IPS-20b (cell line): ENCODE results near the gene PRR15L.

ENCODE experiments used
- H3K27ac ChIP-seq: one replicate; pipeline ENCODE4 v1.5.1; 2013; ENCODE audit warnings: low read length
- H3K27me3 ChIP-seq: 2 replicates; pipeline ENCODE4 v1.6.1; 2013; ENCODE audit warnings: mild to moderate bottlenecking, low read length, inconsistent platforms; ENCODE audit not compliant: insufficient read depth
- H3K36me3 ChIP-seq: 2 replicates; pipeline ENCODE4 v1.6.1; 2013; ENCODE audit warnings: low read depth, mild to moderate bottlenecking, inconsistent platforms, low read length, moderate library complexity; ENCODE audit not compliant: insufficient read depth
- H3K4me1 ChIP-seq: 2 replicates; pipeline ENCODE4 v1.6.1; 2013; ENCODE audit warnings: mild to moderate bottlenecking, control low read depth, inconsistent platforms, low read length, moderate library complexity; ENCODE audit not compliant: insufficient read depth
- H3K4me3 ChIP-seq: 2 replicates; pipeline ENCODE4 v1.5.1; 2013; ENCODE audit warnings: mild to moderate bottlenecking, low read length, inconsistent platforms
- H3K9ac ChIP-seq: 2 replicates; pipeline ENCODE4 v1.6.1; 2013; ENCODE audit warnings: low read depth, mild to moderate bottlenecking, inconsistent platforms, low read length, moderate library complexity
- H3K9me3 ChIP-seq: 2 replicates; pipeline ENCODE4 v1.6.1; 2013; ENCODE audit warnings: mild to moderate bottlenecking, low read depth, low read length, inconsistent platforms; ENCODE audit not compliant: insufficient read depth

Gene PRR15L

DNA sequence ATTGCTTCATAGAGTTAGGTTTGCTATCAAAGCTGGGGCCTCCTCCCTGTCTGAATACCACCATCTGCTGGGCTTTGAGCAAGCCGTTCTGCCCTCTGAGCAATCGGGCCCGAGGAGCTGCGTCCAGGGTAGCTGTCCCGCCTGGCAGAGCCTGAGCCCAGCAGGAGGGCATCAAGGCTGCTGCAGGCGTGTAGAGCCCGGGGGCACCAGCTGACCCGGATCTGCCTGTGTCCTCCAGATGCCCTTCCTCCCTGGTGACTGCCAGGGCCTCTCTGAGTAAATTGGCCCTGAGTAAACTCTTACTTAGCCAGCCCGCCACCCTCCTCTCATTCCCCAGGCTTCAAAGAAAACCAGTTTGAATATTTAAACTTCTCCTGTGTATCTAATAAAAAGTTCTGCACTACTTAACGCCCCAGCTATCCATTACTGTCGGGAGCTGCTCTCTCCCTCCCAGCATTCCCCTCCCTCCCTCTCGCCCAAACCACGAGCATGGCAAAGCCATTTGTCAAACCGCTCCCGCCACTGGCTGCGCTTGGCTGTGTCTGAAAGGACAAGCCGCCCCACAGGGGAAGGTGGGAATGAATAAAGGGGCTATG is 29.7 kb upstream of the PRR15L start:
- Histone ChIP-seq H3K27me3 (no peaks in the 10 kb centered on the region), H3K4me3 (no peak overlapping the region), H3K36me3 (peaks cover 21% of the 10 kb centered on the region), H3K27ac (no peak overlapping the region), H3K4me1 (peaks cover 22% of the 10 kb centered on the region; the same call in 1 of the 2 replicates), H3K9ac (no peak overlapping the region), H3K9me3 (no peaks in the 10 kb centered on the region)

DNA sequence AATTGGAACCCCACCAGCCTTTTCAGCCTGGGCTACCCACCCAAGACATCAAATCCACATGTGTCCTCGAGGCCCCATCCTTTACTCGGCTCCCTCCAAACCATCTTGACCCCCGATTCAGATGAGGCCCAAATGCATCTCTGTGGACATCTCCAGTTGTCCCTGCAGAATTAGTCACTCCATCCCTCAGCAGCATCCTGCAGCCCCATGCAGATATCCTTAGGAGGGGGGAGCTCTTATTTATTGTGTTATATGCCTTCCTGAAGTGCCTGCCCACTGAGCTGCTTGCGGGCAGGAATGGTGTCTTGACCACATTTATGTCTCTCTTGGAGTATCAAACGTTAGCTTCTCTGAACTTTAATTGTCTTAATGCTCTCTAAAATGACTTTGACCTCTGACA is 28.8 kb upstream of the PRR15L start:
- H3K9ac ChIP-seq: no peak overlapping the region
- no peak overlapping the region for H3K27ac ChIP-seq
- H3K36me3 ChIP-seq: peaks cover 30% of the 10 kb centered on the region
- no peaks in the 10 kb centered on the region for H3K9me3 ChIP-seq
- H3K27me3 ChIP-seq: no peaks in the 10 kb centered on the region
- H3K4me3 ChIP-seq: no peak overlapping the region
- H3K4me1 ChIP-seq: peaks cover 18% of the 10 kb centered on the region; the same call in 1 of the 2 replicates

DNA sequence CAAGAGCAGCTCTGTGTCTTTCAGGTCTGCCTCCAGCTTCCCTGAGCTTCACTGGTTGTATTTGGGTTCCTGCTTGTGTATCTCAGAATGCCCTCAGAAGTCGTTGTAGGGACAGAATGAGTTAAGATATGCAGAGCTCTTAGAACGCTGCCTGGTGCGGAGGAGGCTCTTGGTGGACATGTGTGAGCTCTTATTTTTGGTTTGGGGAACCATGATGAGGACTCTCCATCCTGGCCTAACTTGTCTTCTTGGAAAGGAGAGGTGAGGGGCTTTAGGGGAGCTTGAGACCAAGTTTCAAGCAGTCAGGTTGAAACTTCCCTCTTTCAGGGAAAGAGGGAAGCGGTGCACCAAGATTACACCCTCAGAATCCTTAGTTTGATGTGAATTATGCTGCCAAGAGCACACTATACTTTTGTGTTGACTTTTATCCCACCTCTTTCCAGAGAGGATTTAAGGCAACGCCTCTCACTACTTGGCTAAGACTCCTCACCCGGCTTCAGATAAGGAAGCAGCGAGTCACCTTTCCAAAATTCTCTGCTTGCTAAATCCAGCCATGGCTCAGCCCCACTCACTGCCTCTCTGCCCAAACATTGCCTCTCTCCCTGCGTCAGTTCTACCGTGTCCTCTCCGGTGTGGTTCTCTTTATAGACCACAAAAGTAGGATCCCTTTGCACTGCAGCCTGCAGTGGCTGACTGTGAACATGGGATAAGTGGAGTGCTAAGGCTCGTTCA is 26.0 kb upstream of the PRR15L start:
- peaks cover 58% of the 10 kb centered on the region for H3K36me3 ChIP-seq
- peaks cover 12% of the 10 kb centered on the region for H3K4me1 ChIP-seq
- no peak overlapping the region for H3K9ac ChIP-seq
- no peak overlapping the region for H3K27ac ChIP-seq
- H3K9me3 ChIP-seq: no peaks in the 10 kb centered on the region
- H3K4me3 ChIP-seq: no peak overlapping the region
- H3K27me3 ChIP-seq: no peaks in the 10 kb centered on the region

DNA sequence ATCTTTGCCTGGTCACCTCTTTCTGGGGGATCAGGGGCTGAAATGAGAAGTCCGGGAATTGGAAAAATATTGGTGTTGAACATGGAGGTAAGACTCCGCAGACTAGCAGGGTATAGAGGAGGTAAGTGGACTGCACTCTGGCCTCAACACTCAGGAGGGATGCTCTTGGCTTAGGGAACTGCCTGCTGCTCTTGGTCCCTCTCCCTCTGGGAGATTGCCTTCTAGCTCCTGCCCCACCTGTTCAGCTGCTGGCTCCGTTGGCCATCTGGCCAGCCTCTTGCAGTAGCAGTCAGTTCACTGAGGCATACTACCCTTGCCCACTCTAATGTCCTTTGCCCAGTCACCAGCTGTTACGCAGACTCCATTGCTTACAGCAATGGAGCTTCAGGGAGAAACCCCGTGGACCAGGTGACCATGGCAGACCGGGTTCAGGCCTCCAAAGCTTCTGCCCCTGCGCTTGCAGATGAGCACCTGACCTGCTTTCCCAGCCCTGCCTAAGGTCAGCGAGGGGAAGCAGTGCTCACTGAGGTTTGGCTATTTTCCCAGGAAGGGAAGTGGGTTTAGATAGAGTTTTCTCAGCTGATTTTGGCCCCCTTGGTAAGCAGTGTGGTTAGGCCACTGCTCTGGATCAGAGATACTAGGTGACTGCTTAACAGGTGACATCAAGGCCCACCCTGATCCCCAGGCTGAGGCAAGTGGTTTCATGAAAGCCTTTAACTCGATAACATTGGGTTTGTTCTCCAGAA is 25.1 kb upstream of the PRR15L start:
- no peak overlapping the region for H3K4me3 ChIP-seq
- H3K4me1 ChIP-seq: peaks cover 10% of the 10 kb centered on the region
- H3K27me3 ChIP-seq: no peaks in the 10 kb centered on the region
- H3K27ac ChIP-seq: no peak overlapping the region
- no peak overlapping the region for H3K9ac ChIP-seq
- no peaks in the 10 kb centered on the region for H3K9me3 ChIP-seq
- peaks cover 62% of the 10 kb centered on the region for H3K36me3 ChIP-seq

DNA sequence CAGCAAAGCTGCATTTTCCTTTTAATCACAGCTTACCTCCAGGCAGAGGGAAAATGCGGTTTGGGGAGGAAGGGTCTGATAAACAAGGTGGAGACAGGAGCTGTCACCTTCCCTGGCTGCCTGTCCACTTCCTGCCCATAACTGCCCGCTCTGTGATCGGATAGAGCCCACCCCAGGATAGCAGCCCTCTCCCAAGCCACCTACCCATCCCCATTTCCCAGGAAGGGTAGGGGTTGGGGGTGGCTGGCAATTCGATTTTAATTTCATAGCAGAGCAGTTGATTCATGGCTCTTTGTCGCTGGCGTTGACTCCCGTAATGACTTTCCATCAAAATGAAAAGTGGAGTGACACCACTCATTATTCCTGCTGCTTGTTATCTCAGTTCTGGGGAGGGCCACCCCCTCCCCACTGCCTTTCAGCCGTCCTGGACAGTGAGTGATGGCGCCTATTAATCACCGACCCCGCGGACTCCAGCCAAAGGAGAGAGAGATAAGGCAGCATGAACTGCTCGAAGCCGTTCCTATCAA is 24.5 kb upstream of the PRR15L start:
- no peak overlapping the region for H3K27ac ChIP-seq
- H3K27me3 ChIP-seq: no peaks in the 10 kb centered on the region
- peaks cover 67% of the 10 kb centered on the region for H3K36me3 ChIP-seq
- no peak overlapping the region for H3K4me3 ChIP-seq
- no peak overlapping the region for H3K9ac ChIP-seq
- peaks cover 6% of the 10 kb centered on the region for H3K4me1 ChIP-seq
- H3K9me3 ChIP-seq: no peaks in the 10 kb centered on the region

DNA sequence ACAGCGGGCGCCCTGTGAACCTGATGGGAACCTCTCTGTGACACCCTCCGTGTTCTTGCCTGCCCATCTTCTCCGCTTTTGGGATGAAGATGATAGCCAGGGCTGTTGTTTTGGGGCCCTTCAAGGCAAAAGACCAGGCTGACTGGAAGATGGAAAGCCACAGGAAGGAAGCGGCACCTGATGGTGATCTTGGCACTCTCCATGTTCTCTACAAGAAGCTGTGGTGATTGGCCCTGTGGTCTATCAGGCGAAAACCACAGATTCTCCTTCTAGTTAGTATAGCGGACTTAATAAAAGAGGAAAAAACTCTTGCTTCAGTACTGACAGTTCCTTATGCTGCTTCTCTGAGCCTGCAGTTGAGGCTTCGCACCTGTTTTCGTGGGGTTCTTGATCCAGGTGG is 23.8 kb upstream of the PRR15L start:
- Histone ChIP-seq H3K4me3 (no peak overlapping the region), H3K36me3 (peaks cover 72% of the 10 kb centered on the region), H3K9me3 (no peaks in the 10 kb centered on the region), H3K27me3 (no peaks in the 10 kb centered on the region), H3K9ac (no peak overlapping the region), H3K27ac (no peak overlapping the region), H3K4me1 (peaks cover 1% of the 10 kb centered on the region)

DNA sequence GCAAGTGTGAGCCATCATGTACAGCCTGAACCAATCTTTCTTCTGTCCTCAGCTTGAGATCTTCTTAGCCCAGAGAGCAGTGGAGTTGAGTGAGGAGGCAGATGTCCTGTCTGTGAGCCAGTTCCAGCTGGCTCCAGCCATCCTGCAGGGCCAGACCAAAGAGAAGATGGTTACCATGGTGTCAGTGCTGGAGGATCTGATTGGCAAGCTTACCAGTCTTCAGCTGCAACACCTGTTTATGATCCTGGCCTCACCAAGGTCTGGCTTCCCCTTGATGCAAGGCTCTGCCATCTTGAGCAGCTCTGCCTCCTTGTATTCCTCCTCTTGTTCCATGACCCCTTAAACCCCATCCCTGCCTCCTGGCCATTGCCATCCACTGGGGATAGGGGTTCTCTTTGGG is 22.9 kb upstream of the PRR15L start:
- Histone ChIP-seq H3K9me3 (no peaks in the 10 kb centered on the region), H3K4me1 (no peaks in the 10 kb centered on the region; the same call in 1 of the 2 replicates), H3K9ac (no peak overlapping the region), H3K27me3 (no peaks in the 10 kb centered on the region), H3K27ac (no peak overlapping the region), H3K36me3 (peaks cover 81% of the 10 kb centered on the region), H3K4me3 (no peak overlapping the region)

DNA sequence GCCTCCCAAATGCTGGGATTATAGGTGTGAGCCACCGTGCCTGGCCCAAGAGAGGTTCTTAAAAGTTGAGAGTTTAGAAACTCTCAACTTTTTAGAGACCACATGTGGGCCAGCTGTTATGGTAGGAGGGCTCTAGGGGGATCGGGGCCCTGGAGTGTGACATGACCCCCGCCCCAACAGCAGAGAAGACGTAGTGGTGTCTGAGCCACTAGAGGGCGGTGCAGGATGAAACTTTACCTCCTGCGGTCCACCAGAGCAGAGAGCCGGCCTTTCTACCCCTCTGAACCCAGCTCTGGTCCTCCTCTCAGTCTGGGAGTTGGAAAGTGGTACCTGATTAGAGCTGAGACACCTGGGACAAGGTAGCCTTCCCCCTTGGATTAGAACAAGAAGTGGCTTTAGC is 20.6 kb upstream of the PRR15L start:
- H3K9ac ChIP-seq: no peak overlapping the region
- H3K27me3 ChIP-seq: no peaks in the 10 kb centered on the region
- H3K9me3 ChIP-seq: no peaks in the 10 kb centered on the region
- no peak overlapping the region for H3K4me3 ChIP-seq
- no peak overlapping the region for H3K27ac ChIP-seq
- H3K36me3 ChIP-seq: peaks cover 90% of the 10 kb centered on the region
- H3K4me1 ChIP-seq: no peaks in the 10 kb centered on the region; the same call in 1 of the 2 replicates

DNA sequence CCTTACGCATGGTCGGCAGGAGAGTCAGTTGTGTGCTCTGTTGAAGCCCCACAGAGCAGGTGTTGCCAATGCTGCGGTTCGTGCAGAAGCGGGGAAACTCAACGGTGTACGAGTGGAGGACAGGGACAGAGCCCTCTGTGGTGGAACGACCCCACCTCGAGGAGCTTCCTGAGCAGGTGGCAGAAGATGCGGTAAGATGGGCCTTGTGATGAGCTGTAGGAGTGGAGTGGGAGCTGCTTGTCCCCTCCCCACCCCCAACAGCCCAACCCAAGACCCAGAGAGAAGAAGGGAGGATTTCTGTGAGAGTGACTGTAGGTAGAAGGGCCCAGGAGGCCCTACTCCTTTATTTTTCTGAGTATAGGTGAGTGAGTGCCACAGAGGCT is 18.1 kb upstream of the PRR15L start:
- H3K4me1 ChIP-seq: no peaks in the 10 kb centered on the region; the same call in 1 of the 2 replicates
- no peaks in the 10 kb centered on the region for H3K27me3 ChIP-seq
- no peak overlapping the region for H3K27ac ChIP-seq
- H3K4me3 ChIP-seq: no peak overlapping the region
- no peaks in the 10 kb centered on the region for H3K9me3 ChIP-seq
- H3K36me3 ChIP-seq: peaks cover 70% of the 10 kb centered on the region
- H3K9ac ChIP-seq: no peak overlapping the region

DNA sequence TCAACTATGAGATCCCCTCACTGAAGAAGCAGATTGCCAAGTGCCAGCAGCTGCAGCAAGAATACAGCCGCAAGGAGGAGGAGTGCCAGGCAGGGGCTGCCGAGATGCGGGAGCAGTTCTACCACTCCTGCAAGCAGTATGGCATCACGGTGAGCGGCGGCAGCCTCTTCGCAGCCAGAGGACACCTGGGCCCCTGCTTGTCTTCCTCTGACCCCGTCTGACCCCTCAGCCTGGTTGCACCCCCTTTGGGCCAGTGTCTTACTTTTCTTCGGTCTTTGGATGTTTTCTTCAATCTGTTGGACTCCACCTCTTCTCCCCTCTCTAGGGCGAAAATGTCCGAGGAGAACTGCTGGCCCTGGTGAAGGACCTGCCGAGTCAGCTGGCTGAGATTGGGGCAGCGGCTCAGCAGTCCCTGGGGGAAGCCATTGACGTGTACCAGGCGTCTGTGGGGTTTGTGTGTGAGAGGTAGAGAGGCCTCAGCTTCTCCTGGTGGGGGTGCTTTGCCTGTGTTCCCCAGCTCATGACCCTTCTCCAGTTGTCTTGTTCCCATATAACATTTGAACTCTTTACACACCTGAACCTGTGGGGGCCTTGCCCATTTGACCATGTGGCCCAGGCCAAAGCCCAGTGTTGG is 17.6 kb upstream of the PRR15L start:
- peaks cover 2% of the 10 kb centered on the region; the same call in 1 of the 2 replicates for H3K4me1 ChIP-seq
- H3K9ac ChIP-seq: no peak overlapping the region
- no peaks in the 10 kb centered on the region for H3K9me3 ChIP-seq
- no peak overlapping the region for H3K4me3 ChIP-seq
- peaks cover 65% of the 10 kb centered on the region for H3K36me3 ChIP-seq
- no peaks in the 10 kb centered on the region; the same call in 1 of the 2 replicates for H3K27me3 ChIP-seq
- H3K27ac ChIP-seq: no peak overlapping the region

DNA sequence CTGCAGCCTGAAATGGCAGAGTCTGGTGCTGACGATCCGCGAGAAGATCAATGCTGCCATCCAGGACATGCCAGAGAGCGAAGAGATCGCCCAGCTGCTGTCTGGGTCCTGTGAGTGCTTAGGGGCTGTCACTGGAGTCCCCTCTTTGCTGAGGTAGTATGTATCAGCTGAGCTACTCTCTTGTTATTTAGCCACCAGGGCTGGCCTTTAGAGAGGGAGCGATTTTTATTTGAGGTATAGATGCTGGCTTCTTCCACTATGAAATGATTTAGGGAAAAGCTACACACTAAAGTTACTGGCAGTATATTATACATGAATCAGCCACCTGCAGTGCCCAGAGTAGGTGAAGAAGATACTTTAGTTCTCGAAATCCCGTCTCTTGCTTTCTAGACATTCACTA is 15.9 kb upstream of the PRR15L start:
- H3K36me3 ChIP-seq: peaks cover 47% of the 10 kb centered on the region
- no peak overlapping the region for H3K4me3 ChIP-seq
- H3K27ac ChIP-seq: no peak overlapping the region
- no peak overlapping the region for H3K9ac ChIP-seq
- no peaks in the 10 kb centered on the region for H3K9me3 ChIP-seq
- H3K4me1 ChIP-seq: peaks cover 4% of the 10 kb centered on the region; the same call in 1 of the 2 replicates
- no peaks in the 10 kb centered on the region; the same call in 1 of the 2 replicates for H3K27me3 ChIP-seq
